ENCODE results near the gene KCNK4.
A peak's percentile ranks its signal among the peaks of the same experiment; 100 is the strongest.
"Not testable (repeated sequence)": the region's sequence is repeated elsewhere in the genome, so short reads cannot be mapped to it uniquely, and the experiment has no call there.

The KCNK4 gene

DNA sequence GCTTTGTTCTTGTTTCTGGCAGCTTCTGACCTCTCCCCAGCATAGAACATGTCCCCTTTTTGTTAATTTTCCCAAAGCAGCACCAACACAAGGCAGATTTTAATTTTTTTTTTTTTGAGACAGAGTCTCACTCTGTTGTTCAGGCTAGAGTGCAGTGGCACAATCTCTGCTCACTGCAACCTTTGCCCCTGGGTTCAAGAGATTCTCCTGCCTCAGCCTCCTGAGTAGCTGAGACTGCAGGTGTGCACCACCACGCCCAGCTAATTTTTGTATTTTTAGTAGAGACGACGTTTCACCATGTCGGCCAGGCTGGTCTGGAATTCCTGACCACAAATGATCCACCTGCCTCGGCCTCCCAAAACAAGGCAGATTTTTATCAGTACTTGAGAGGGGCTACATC, 16.7 kb downstream of the KCNK4 start:
- DNase-seq (ENCODE audit: low spot score), result not testable (repeated sequence)

DNA sequence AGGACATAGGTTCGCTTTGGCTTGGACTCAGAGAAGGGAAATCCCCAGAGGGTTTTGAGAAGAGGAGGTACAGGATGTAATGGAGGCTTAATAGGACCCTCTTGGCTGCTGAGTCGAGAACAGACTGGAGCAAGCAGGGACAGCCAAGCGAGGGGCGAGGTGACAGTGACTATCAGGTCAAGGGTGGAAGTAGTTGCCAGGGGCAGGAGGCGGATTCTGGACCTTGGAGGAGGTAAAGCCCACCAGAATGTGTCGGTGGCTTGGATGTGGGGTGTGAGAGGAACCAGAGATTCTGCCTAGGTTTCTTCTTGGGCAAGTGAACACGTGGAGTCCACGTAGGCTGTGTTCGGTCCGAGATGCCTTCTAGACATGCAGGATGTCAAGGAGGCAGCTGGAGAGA, 21.8 kb downstream of the KCNK4 start:
- no peak for DNase-seq (ENCODE audit: low spot score)

DNA sequence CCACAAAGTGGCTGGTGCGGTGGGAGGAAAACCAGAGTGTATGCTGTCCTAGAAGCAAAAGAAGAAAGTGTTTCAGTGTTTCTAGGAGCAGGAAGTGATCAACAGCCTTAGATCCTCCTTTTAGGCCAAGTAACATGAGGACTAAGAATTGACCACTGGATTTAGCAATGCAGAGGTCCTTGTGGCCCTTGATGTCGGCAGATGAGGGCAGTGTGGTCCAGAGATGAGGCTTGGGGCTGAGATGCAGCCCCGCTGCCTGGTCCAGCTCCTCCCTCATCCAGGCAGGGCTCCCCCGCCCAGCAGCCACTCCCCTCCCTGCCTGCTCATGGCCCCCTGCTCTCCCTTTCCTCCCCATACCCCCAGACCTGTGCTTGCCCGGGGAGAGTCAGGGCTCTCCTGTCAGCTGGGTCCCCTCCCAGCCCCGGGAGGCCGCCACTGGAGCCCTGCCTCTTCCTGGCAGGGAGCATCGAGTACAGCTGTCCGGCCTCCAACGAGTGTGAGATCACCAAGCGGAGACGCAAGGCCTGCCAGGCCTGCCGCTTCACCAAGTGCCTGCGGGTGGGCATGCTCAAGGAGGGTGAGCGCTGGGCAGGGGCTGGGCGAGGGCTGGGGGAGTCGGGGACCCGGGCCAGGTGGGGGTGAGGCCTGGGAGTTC, 22.5 kb downstream of the KCNK4 start:
- DNase-seq (ENCODE audit: low spot score), result no peak

DNA sequence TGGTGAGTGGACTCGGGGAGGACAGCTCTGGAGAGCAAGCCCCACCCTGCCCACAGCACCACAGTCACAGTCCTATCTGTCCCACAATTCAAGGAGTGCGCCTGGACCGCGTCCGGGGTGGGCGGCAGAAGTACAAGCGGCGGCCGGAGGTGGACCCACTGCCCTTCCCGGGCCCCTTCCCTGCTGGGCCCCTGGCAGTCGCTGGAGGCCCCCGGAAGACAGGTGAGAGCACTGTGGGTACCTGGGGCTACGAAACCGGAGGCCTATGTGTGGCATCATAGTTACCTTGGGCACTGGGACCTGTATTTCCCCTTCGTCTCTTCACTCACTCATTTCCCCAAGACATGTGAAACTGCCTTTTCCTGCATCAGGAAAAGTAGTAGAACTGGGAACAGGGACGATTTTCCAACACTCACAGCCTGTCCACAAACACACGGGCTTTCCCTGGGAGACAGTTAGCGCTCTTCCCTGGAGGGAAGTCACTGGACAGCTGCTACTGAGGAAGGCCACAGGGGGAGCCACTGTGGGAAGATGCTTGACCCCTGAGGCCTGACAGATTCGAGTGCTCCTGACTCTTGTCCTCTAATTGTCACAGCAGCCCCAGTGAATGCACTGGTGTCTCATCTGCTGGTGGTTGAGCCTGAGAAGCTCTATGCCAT, 23.2 kb downstream of the KCNK4 start:
- DNase-seq (ENCODE audit: low spot score), result no peak

DNA sequence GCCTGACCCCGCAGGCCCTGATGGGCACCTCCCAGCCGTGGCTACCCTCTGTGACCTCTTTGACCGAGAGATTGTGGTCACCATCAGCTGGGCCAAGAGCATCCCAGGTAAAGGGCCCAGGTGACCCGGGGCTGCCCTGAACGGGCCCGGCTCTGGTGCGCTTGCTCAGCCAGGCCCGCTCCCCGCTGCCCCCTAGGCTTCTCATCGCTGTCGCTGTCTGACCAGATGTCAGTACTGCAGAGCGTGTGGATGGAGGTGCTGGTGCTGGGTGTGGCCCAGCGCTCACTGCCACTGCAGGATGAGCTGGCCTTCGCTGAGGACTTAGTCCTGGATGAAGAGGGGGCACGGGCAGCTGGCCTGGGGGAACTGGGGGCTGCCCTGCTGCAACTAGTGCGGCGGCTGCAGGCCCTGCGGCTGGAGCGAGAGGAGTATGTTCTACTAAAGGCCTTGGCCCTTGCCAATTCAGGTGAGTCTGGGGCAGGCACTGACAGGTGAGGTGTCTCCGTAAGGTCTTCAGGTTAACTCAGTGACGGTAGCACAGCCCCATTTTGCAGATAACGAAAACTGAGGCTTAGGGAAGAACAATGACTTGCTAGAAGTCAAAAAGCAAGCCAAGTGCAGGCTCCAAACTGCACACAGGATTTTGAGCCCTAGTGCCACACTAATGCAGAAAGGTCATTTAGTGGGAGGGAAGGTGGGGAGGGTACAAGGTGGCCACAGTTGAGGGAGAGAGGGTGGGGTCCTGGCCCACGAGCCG, 23.9 kb downstream of the KCNK4 start:
- DNase-seq (ENCODE audit: low spot score), result no peak

DNA sequence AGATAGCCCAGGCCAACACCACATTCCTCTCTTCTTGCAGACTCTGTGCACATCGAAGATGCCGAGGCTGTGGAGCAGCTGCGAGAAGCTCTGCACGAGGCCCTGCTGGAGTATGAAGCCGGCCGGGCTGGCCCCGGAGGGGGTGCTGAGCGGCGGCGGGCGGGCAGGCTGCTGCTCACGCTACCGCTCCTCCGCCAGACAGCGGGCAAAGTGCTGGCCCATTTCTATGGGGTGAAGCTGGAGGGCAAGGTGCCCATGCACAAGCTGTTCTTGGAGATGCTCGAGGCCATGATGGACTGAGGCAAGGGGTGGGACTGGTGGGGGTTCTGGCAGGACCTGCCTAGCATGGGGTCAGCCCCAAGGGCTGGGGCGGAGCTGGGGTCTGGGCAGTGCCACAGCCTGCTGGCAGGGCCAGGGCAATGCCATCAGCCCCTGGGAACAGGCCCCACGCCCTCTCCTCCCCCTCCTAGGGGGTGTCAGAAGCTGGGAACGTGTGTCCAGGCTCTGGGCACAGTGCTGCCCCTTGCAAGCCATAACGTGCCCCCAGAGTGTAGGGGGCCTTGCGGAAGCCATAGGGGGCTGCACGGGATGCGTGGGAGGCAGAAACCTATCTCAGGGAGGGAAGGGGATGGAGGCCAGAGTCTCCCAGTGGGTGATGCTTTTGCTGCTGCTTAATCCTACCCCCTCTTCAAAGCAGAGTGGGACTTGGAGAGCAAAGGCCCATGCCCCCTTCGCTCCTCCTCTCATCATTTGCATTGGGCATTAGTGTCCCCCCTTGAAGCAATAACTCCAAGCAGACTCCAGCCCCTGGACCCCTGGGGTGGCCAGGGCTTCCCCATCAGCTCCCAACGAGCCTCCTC, 24.8 kb downstream of the KCNK4 start:
- DNase-seq (ENCODE audit: low spot score), result not testable (repeated sequence)

DNA sequence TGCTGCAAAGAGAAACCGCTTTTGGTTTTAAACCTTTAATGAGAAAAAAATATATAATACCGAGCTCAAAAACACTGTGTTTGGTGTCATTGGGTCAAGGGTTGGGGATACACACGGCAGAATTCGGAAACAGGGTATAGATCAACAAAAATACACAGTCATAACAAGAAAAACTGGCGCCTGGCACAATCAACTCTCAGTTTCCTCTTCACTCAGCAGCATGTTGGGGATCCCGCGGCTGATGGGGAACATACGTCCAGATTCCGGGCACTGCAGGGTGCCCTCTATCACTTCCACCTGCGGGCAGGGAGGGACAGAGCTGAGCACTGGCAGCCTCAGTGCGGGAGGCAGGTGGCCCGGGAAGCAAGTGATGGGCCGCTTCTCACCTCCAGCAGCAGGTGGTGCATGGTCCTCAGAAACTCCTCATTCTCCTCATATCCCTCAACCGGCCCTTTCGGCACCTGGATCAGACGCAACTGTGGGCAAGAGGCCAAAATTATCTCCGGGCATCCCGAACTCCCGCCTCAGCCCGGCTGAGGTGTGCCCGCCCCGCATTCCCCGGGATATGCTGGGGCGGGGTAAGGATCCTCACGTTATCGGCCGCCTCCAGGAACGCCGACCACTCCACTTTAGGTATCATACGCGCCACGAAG, 25.7 kb downstream of the KCNK4 start:
- peak; percentile 34 for DNase-seq (ENCODE audit: low spot score)

DNA sequence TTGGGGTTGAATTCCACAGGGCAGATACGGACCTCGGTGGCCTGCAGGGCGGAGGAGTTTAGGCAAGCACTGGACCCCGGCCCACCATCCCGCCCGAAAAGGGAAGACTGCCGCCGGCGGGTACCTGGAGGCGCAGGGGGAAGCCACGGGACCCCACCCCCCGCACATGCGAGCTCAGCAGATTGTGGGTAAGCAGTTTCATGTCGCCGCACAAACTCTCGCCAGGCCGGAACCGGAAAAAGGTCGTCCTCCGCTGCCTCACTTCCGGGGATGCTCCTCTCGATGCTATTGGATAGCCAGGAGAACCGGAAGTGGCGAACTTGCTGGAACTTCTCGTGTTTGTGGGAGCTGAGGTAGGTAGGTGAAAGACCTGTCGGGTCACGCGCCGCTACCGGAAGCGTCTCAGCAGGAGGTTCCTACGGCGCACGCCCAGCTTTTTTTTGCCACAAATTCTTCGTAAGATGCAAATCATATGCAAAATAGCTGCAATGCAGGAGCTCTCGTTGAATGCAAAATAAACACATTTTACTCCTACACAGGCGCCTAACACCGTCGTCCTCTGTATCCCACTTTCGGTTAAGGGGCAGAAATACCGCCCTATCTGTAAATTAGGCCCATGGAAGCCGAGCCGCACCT, 26.3 kb downstream of the KCNK4 start, which contains the start of gene TRMT112:
Gene TRMT112 (minus strand): TSS at position 235 of the 636 bp plus-strand sequence. CDS start 33 bp downstream, at position 202.
- DNase-seq (ENCODE audit: low spot score), result peak; percentile 98

DNA sequence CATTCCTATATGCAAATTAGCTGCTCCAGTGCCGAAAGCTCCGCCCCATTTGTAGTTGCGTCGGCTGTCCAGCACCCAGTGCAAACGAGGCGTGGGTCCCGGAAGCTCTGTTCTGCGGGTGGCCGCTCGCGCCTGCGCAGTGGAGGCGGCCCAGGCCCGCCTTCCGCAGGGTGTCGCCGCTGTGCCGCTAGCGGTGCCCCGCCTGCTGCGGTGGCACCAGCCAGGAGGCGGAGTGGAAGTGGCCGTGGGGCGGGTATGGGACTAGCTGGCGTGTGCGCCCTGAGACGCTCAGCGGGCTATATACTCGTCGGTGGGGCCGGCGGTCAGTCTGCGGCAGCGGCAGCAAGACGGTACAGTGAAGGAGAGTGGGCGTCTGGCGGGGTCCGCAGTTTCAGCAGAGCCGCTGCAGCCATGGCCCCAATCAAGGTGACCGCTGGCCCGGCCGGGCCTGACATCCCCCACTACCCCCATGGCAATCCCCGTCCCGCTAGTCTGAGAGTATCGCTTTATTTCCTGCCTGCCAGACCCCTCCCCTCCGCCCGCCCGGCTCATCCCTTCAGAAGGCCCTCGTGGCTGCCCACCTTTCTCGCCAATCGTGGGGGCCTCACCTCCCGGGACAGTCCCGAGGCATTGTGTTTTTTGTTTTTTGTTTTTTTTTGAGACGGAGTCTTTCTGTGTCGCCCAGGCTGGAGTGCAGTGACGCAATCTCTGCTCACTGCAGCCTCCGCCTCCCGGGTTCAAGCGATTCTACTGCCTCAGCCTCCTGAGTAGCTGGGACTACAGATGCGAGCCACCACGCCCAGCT, 27.1 kb downstream of the KCNK4 start, which contains the start of gene PRDX5:
Gene PRDX5 (plus strand): TSS at position 161 of the 805 bp plus-strand sequence. CDS start 95 bp downstream, at position 256.
- DNase-seq (ENCODE audit: low spot score), result peak; percentile 97

DNA sequence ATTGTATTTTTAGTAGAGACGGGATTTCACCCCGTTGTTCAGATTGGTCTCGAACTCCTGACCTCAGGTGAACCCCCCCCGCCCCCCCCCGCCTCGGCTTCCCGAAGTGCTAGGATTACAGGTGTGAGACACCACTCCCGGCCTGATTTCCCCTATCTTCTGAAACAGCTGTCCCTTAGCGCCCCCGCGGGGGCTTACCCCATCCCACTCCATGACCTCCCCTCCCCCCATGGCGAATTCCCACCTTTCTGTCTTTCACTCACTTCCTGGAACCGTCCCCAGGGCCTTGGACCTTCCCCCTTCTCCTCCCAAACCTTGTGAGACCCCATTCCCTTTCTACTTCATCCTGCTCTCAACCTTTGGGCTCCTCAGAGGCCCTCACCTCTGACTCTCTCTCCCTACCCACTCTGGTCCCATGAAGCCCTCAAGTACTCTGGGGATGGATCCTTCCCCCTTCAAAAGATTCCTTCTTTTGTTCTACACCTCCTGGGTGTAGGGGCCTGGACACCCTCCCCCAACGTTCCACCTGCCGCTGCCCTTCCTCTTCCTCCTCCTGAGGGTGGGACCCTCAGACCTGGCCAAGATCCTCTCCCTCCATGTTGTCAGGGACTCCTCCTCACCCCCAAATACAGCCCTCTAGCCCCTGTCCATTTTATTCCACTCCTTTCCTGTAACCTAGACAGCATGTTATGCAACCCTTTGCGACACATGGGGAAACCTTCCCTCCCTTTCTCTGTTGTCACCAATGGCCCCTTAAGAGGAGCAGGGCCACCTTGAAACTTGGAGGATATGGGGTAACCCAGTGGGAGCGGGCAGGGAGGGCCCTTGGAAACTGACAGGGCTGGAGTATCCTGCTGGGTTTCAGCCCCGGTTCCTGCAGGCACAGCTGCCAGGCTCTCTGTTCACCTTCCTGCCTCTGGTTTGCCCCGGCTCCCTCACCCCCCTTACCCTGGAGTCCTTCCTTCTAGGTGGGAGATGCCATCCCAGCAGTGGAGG, 28.0 kb downstream of the KCNK4 start:
- no peak for DNase-seq (ENCODE audit: low spot score)

DNA sequence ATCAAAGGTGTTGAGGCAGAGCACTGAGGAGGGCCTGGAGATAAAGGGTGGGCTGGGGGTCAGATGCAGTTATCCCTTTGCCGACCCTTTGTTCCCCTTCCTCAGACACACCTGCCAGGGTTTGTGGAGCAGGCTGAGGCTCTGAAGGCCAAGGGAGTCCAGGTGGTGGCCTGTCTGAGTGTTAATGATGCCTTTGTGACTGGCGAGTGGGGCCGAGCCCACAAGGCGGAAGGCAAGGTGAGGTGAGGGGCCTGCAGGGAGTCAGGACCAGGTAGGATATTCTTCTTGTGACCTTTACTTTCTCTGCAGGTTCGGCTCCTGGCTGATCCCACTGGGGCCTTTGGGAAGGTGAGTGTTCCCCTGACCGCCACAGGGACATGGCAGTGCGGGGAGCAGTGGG, 29.5 kb downstream of the KCNK4 start:
- DNase-seq (ENCODE audit: low spot score), result no peak

DNA sequence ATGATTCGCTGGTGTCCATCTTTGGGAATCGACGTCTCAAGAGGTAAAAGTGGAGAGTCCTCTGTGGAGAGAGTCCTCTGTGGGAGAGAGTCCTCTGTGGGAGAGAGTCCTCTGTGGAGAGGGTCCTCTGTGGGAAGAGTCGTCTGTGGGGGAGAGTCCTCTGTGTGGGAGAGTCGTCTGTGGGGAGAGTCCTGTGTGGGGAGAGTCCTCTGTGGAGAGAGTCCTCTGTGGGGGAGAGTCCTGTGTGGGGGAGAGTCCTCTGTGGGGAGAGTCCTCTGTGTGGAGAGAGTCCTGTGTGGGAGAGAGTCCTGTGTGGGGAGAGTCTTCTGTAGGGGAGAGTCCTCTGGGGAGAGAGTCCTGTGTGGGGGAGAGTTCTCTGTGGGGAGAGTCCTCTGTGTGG, 29.9 kb downstream of the KCNK4 start:
- DNase-seq (ENCODE audit: low spot score), result no peak

DNA sequence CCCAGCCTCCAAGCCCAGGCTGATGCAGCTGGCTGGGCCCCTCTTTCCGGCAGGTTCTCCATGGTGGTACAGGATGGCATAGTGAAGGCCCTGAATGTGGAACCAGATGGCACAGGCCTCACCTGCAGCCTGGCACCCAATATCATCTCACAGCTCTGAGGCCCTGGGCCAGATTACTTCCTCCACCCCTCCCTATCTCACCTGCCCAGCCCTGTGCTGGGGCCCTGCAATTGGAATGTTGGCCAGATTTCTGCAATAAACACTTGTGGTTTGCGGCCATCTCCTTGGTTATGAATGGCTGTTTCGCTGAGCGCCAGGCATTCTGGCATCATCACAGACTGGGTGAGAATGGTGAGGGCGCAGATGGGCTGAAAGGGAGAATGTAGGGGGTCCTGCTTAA, 30.4 kb downstream of the KCNK4 start:
- no peak for DNase-seq (ENCODE audit: low spot score)

DNA sequence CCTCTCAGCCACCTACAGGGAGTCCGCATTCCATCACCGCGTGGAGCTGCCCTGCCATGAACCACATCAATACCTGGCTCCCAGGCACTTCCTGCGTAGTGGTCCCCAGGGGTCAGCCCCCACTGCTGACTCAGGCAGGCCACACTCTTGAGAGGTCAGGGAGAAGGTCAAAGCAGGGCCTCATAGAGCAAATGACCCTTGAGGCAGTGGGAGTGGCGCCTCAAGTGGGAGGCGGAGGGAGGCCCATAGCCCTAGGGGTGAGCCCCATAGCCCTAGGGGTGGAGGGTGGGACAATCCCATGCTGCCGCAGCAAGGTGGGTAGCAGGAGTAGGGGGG, 31.8 kb downstream of the KCNK4 start:
- no peak for DNase-seq (ENCODE audit: low spot score)

DNA sequence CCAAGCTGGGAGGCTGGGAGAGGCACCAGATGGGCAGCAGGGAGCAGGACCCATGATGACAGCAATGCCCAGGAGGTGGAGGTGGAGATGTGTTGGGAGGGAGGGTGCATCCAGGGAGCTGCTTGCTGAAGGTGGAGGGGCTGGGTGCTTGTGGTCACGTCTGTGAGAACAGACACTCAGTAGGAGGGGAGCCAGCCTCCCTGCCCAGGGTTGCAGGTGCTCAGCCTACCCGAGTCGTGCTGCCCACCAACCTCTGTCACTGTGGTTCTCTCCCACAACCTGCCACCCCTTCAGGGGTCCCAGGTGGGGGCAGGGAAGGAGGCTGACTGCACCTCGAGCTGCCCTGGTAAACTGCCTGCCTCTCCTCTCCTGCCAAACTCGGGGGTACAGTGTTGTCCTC, 32.3 kb downstream of the KCNK4 start:
- DNase-seq (ENCODE audit: low spot score), result no peak

DNA sequence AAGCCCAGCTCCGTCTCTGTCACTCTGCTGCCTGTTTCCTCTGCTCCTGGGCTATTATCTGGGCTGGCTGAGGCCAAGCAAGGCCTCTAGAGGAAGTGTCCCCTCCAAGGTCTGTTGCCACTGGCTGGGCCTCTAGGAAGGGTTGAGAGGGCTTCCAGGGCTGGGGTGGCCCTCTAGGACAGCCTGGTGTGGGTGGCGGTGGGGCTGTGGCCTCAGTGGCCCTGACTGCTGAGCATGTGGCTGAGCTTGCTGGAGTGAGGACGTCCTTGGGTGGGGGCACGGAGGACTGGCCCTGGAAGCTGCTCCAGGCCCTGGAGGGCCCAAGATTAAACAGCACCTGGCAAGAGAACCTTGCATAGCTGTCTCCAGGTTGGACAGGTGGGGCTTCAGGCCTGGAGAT, 32.9 kb downstream of the KCNK4 start:
- DNase-seq (ENCODE audit: low spot score), result not testable (repeated sequence)

DNA sequence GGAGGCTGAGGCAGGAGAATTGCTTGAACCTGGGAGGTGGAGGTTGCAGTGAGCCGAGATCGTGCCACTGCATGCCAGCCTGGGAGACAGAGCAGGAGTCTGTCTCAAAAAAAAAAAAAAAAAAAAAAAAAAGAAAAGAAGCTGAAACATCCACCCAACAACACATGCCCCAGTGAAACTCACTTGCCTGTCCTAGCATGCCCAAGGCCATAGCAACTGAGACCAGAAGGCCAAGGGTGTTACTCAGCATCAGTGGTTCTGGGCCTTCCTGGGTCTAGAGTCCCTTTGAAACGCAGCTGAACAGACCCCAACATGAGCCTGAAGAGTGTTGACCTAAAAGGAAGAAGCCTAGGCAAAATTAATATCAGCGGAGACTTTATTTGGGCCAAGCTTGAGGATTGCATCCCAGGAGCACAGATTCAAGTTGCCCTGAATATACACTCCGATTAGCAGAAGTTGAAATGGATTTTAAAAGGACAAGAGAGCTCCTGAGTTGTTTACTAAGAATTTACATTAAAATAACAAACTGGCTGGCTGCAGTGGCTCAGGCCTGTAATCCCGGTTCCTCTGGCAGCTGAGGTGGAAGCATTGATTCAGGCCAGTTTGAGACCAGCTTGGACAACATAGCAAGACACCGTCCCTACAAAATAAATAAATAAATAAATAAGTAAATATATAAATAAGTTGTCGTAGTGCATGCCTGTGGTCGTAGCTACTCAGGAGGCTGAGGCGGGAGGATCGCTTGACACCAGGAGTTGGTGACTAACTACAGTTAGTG, 33.8 kb downstream of the KCNK4 start:
- no peak for DNase-seq (ENCODE audit: low spot score)

DNA sequence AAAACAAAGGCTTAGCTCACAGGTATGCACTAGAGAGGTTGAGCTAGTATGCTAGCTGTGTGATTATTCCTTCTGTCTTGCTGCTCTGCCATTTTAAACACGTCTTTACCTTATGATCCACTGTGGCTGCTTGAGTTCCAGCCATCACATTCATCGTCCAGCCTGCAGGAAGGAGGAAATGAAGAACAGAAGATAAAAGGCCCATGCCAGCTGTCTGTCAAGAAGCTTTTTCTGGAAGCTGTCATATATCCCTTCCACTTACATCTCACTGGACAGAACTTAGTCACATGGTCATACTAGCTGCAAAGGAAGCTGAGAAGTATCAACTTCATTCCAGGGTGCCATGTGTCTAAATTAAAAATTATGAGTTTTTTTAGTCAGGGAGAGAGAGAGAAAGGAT, 36.3 kb downstream of the KCNK4 start:
- DNase-seq (ENCODE audit: low spot score), result no peak
